RKO (cell line): ENCODE results near the gene OCEL1.

Experiments used
- DNase-seq: peaks from one replicate; pipeline ENCODE4 v3.0.0-alpha.2; 2016; ENCODE audit warnings: low spot score

The OCEL1 gene

DNA sequence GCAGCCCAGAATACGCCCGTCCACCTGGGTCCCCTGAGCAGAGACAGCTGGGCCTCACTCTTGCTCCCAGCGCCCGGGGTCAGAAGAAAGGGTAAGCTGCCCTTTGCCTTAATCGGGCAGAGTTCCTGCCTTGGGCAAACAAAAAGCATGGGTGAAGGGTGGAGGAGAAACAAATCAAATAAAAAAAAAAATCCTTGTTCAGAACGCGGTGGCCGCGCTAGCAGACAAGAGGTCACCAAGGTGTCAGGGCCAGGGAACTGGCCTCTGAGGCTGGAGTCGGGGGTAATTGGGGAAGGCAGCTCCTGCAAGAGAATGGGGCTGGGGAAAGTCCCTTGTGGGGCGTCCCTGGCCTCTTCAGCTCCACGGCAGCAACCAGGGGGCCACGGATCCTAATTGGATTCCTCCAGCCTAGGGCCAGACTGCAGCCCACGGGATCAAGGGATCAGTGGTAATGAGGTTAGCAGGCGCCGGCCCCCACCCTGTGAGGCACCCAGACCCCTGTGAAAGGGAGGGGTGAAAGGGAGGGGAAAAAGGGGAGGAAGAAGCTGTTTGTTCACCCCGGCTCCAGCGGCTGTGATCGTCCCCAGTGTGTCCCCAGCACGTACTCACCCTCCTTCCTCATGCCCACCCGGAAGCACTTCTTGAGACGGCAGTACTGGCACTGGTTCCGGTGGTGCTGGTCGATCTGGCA lies 14.2 kb downstream of the OCEL1 start:
- no peak for DNase-seq

DNA sequence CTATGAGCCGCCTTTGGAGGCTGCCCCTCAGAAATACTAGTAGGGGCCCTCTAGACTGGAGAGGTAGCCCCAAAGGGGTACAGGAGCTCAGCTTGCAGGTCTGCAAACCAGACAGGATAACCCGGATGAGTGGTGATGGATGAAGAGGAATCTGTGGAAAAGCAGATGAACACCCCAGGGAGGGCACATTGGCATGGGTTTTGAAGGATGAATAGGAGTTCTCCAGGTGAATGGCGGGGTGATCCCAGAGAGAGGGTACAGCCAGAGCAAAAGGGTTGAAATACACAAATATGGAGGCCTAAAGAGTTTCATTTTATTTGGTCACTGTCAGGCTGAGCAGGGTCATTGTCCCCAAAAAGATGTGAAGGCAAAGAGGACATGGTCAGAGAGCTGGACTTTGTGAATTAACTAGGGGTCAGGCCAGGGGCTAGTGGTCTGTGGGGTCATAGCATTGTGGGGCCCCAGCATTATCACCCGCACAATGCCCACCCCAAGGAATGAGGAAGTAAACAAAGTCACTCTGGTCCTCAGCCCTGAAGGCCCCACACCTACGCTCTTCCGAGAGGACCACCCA lies 14.9 kb downstream of the OCEL1 start:
- DNase-seq: no peak

DNA sequence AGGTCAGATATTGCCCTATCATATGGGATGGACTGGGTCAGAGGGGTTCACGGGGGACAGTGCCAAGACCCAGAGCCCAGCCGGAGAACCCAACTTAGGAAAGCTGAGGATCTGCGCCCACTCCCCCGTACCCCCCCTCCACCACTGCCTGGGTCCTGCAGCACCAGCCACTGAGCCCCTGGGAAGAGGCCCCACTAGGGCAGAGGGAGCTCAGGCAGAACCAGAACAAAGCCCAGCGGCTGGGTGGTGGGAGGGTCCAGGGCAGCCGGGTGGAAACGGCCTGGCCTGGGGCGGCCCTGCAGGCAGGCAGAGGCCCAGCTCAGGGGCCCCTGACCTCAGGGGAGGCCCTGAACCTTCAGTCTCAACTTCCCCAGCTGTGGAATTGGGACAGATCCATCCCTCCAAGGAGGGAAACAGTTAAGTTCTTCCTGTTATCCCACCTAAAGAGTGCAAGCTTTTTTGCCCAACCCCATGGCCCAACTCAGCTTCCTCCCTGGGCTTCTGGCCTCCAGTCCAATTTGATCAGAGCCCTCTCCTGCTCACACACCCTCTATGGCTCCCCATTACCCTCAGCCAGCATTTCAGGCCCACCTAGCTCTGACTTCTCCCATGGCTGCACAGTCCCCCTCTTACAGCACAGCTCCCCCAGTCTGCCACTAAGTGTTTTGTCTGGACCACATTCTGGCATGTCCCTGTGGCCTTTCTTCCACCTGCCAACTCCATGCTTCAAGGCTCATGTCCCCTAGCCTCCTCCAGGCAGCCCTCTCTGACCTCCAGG lies 16.6 kb downstream of the OCEL1 start:
- DNase-seq: no peak

DNA sequence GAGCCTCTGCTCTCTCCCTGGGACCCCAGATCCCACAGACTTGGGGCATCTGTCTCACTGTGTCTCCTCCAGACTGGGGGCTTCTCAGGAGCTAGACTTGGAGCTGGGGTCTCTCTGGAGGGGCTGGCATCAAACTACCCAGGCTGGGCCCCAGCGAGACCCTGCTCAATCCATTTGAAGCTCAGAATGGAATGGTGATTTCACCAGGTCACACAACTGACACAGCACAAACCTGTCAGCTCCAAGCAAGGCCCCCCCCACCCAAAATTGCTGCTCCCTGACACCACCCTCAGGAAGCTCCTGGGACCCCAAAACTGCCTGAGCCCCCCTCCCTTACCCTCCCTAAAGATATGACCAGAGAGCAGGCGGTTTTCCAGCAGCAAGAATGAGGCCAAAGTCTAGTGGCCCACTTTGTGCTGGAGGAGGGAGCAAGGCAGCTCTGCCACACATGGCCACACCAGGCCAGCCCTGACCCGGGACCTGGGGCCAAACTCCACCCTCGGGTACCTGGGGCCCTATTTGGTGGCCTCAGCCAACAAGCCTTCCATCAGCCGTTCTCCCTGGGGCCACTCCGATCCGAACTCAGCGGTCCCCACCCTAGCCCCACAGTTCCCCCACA lies 17.3 kb downstream of the OCEL1 start:
- DNase-seq: no peak

DNA sequence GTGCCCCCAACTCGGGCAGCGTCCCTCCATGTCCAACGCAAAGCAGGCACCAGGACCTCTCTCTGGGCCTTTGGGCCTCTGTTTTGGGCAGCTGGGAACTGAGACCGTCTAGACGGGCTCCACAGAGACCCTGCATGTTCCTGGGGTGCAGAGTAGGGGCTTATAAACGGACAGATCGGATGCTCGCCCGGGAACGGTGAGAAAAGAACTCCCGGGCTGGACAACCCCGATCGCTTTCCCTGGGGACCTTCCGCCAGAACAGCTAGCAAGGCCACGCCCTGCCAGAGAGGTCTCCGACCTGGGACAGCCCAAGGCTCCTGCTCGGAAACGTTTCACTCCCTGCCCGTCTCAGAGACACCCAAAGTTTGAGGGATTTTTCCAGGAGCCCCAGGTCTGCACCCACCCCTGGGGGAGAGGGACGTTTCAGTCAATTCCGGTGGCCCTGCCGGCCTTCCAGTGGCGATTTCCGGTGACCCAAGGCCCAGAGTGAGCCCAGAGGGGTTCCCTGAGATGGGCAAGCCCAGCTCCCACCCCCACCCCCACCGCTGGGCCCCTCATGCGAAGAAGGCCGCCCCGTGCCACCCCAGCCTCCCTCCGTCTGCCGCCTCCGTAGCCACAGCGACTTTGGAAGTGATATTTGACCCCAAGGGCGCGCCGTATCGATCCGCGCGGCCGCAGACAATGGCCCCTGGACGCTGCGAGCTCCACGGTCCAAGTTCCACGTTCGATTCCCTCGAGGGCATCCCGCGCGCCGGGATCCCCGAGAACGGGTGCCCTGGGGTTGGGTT lies 18.0 kb downstream of the OCEL1 start:
- DNase-seq: peak; percentile 70

DNA sequence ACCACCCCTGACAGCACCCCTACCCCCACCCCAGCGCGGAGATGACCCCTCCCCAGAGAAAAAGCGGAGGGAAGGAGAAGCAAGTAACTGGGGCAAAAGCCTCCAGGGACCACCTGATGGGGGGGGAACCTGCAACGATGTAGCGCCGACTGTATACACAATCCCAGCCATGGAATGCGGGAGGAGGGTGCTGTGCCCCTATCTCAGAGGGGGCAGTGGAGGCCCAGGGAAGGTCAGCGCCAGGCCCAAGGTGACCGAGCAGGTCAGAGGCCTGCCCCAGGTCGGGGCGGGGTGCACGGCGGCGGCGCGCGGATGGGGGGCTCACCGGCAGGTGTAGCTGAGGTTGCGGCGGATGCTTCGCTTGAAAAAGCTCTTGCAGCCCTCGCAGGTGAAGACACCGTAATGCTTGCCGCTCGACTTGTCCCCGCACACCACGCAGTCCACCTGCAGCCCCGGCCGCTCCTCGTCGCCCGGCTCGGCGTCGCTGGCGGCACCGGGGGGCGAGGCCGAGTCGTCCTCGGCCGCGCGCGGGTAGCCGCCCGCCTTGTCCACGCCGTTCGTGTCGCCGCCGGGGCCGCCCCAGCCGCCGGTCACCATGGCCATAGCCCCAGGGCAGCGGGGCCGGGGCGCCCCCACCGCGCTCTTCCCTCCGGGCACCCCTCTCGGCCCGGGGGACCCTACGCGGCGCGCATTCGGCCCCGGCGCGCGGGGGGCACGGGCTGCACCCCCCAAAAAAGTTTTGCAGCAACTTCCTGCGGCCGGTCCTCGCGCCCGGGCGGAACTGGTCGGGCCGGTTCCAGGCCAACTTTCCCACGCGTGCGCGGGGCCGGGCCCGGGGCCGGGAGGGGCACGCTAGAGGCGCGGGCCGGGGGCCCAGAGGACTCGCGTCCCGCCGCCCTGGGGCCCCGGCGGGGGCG lies 18.9 kb downstream of the OCEL1 start:
- no peak for DNase-seq

DNA sequence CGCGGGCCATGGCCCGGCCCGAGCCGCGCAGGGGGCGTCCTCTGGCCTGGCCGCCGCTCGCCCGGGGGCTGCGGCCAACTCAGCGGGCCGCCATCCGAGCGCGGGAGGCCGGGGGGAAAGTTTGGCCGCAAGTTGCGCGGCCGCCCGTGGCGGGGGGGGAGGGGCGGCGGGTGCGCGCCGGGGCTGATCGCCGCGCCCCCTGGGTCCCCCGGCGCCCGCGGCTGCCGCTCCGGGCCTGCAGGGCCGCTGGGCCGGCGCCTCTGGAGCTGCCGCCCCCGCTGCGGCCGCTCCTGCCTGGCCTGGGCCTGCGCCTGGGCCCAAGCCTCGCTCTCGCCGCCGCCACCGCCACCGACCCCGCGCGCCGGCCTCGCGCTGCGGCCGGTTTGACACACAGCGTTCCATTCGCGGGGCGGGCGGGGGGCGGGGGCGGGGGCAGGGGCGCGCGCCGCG lies 19.5 kb downstream of the OCEL1 start, which contains the start of gene NR2F6:
TSS of gene NR2F6 (minus strand) at position 385 of the 450 bp plus-strand sequence. CDS start 699 bp downstream, outside the sequence.
- DNase-seq: no peak

DNA sequence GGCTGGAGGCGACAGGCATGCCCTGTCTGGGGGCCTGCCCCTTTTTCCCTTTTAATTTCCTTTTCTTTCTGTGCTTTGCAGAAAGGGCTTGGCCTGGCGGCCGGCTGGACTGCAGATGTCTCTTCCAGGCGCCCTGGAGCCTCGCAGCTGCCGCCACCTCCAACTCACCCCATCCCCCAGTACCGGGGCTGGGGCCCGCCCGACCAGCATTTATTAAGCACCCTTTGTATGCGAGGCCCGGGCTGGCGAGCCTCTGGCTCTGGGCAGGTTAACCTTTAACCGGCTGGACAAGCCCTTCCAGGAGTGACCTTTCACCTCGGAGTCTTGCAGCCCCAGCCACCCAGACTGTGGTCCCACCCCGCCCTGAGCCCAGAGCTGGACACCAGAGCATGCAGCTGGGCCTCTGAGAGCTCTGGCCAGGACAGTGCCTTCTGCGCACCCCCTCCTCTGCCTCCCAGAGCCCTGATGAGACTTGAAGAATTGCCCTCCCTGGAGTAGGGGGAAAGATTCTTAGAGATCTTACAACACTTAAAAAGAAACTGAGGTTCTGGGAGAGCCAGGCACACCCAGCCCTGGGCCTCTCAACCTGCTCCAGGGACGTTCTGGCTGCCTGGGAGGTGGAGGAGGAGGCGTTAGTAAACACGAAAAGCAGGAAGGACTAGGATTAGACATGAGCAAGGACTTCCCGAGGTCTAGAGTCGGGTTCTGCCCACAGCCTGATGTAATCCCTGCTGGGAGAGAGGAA lies 20.8 kb downstream of the OCEL1 start:
- no peak for DNase-seq

DNA sequence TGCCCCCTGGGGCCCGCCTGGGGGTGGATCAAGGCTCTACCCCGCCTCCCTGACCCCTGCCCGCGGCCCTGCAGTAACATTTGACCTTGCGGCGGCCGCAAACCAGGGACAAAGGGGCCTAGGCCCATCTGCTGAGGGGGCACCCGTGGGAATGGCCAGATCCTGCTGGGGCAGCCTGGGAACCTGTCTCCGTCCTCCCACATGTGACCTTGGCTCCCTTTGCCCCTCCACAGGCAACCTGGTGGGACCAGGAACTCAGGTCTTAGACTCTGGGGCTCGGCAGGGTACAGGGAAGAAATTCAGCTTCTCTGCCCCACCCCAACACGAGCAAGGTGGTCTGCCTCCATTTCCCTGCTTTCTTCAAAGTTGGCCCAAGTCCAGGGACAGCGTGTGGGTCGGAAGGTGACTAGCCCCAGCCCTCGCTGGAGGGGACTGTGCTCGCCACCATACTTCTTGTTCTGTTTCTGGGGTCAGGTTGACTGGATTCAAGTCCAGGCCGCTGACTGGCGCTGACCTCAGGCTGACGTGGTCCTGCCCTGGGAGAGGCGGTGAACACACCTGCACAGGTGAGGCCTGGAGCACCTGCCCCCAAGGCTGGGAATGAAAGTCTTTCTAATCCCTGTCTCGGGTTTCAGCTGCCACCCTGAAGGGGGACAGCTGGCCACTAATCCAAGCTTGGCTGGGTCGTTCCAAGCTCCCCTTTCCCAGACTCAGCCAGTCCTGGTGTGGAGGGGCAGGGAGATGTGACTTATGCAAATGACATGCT lies 22.2 kb downstream of the OCEL1 start:
- DNase-seq: no peak

DNA sequence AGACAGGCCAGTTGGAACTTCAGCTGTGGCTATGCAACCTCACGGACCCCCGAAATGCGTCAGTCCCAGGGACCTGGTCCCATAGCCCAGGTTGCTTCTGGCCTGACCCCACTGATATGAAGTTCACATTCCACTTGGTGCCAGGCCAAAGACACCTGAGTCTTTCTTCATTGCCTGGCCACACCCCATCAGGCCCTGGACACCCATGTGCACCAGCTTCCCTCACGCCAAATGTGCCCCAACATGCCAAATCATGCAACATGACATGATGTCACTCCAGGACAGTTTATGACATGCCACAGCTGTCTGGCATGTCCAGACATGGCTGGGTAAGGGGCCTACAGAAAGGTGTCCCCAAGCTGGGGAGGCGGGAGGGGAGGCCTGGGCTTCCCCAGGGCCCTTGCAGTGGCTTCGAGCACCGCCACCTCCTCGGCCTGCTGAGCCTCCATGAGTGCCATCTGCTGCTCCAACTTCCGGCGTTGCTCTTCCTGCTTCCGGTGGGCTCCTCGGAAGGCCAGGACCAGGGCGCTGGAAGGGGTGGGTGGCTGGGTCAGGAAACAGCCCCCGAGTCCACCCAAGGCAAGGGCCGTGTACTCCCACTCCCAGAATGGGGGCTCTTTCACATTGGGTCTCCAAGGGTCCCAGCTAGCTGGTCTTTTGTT lies 24.0 kb downstream of the OCEL1 start:
- DNase-seq: no peak

DNA sequence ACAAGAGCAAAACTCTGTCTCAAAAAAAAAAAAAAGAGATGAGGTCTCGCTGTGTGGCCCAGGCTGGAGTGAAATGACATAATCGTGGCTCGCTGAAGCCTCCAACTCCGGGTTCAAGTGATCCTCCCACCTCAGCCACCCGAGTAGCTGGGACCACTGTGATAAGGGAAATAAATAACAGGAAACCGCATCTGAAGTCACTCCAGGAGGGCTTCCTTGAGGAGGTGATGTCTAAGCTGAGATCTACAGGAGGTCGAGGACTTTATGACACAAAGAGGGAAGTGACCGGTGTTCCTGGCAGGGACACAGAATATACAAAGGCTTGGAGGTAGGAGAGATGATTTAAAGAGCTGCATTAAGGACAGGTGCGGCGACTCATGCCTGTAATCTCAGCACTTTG lies 28.6 kb downstream of the OCEL1 start:
- no peak for DNase-seq

DNA sequence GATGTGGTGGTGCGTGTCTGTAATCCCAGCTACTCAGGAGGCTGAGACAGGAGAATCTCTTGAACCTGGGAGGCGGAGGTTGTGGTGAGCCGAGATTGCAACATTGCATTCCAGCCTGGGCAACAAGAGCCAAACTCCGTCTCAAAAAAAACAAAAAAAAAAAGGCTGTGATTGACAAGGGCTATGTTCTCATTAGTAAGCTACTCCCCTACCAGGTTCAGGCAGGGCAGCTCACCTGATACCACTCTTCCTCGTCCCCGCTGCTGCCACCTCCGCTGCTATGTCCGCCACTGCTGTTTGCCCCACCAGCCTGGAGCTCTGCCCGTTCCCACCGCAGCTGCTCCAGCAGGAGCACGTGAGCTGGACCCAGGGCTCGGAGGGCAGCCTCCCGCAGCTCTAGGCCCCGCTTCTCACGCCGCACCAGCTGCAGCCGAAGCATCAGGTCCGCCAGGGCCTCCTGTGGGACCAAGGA lies 29.2 kb downstream of the OCEL1 start:
- no peak for DNase-seq

DNA sequence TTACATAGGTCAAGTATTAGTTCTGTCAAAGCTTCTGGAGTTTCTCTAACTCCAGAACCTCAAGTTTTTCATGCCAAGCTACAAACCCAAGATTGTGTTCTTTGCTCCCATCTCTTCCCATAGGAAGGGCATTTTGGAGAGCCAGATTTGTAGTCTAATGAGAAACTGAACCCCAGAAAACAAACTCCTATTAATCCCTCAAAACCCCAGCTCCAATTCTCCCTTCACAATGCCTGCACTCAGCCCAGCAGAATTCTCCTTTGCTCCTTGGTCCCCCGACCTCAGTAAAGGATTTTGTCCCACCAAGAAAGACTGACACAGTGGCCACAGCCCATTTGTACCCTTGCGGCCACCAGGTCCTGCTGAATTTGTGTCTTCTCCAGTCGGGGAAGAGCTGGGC lies 30.1 kb downstream of the OCEL1 start:
- DNase-seq: no peak

DNA sequence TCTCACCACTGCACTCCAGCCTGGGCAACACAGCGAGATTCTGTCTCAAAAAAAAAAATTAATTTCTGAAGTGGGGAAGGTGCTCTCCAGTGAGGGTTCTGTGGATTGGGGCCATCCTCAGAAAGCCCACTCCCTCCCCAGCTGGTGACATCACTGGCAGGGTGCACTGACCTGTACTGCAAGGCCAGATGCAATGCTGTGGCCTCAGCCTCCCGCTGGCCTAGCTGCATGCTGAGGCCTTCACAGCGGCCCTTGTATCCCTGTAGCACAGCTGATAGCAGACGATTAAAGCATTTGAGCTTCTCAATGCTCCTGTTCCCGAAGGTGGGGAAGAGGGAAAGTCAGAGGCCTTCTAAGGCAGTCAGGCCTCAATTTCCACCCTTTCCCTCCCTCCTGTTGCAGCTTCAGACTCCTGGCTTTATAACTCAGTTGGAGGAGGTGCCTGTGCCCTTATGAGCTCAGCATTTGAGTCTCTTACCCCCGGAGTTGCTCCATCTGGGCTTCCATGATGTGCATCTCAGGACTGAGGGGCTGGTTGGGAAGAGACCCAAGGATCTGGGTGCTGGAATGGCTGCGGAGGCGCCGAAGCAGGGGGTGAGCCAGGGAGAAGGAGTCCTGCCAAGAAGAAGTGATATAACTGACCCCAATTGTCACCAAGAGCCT lies 33.2 kb downstream of the OCEL1 start:
- no peak for DNase-seq

DNA sequence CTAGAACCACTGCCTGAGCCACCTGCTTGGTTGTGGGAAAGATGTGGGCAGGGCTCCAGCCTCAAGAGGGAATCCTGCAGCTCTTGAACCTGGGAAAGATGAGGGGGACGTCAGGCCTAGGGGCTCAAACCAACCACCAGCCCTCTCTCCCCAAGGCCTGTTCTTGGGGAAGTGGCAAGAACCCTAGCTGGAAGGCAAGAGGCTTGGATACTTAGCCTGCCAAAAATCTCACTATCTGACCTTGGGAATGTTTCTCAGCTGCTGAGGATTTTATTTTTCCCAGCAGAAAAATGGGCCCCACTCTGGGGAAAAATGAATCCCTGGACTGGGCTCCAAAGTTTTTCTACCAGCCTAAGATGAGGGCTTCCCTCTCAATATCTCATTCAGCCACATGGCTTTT lies 33.9 kb downstream of the OCEL1 start:
- DNase-seq: no peak

DNA sequence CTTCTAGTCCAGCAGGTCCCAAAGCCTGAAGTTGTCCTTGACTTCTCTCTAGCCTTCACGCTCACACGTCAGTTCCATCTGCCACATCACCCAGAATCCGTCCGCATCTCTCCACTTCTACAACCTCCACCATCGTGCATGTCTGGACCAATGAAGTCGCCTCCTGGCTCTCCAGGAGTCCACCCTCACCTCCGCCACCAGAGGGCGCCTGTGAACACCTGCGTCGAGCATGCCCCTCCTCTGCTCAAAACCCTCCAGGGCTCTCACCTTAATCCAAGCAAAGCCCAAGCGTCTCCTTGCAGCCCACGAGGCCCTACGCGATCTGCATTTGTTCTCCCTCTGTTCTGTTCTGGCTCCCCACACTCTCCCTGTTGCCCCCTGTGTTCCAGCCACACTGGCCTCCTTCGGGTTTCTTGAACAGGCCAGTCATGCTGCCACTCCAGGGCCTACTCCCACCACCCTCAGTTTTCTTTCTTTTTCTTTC lies 34.9 kb downstream of the OCEL1 start:
- DNase-seq: peak; percentile 88

DNA sequence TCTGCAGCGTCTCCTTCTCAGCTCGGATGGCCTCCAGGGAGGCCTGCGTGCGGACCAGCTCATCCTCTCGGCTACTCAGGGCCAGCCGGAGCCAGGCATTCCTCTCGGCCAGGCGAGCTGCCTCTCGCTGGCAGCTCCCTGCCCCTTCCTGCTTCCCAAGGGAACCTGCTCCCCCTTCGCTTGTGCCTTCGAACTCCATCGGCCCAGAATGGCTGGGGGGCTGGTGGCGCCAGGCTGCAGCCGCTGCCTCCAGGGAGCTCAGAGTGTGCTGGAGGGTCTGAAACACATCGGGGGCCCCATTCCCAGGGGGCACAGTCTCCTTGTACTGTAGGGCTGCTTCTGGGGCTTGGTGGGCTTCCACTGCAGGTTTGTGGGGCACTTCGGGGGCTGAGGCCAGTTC lies 36.5 kb downstream of the OCEL1 start:
- no peak for DNase-seq
